Right atrium auricular region (tissue), 2 donors: ENCODE results near the gene CACNB4. TPM values are rescaled to one million over a fixed set of nuclear protein-coding genes. Genes with fewer than 3 reads are reported as not detected.

Experiments
- DNase-seq: peaks from one replicate; pipeline ENCODE4 v3.0.0-alpha.2; 2019; ENCODE audit warnings: low spot score
- H3K27ac ChIP-seq, 2 donors: fragments of 200-600 bp; sonication (generic); 1 replicate in 1 of 2; 2 replicates in 1 of 2; pipeline ENCODE4 v1.5.1; 2016 to 2019
- H3K27me3 ChIP-seq, 2 donors: fragments of 200-600 bp; sonication (generic); one replicate each; pipeline versions ENCODE4 v1.5.1 to v1.6.0; 2017 to 2019
- H3K36me3 ChIP-seq: fragments of 200-600 bp; sonication (generic); one replicate; pipeline ENCODE4 v1.5.1; 2016
- H3K4me1 ChIP-seq, 2 donors: fragments of 200-600 bp; sonication (generic); one replicate each; pipeline versions ENCODE4 v1.5.1 to v1.6.0; 2017 to 2019
- H3K4me3 ChIP-seq, 2 donors: fragments of 200-600 bp; sonication (generic); 1 replicate in 1 of 2; 2 replicates in 1 of 2; pipeline ENCODE4 v1.5.1; 2017 to 2019; ENCODE audit warnings: mild to moderate bottlenecking in 1 of 2, moderate library complexity in 1 of 2
- H3K9me3 ChIP-seq, 2 donors: fragments of 200-600 bp; sonication (generic); one replicate each; pipeline ENCODE4 v1.5.1; 2019
- total RNA-seq, 2 donors: library from RNA; depleted of rRNA; stranded (reverse); fragments of >200 nt; gene quantifications; one replicate each; pipeline ENCODE4 v1.1.0, GENCODE V29; 2016
- TF ChIP-seq, protein P1 (sequence below), 2 donors: fragments of 200-600 bp; sonication (generic); IDR thresholded peaks; one replicate each; pipeline ENCODE4 v1.5.1; 2019; ENCODE audit warnings: antibody characterized with exemption in 2 of 2

CACNB4 gene
- total RNA-seq, 2 donors from 2014 or later: 0.37 to 0.90 TPM

DNA sequence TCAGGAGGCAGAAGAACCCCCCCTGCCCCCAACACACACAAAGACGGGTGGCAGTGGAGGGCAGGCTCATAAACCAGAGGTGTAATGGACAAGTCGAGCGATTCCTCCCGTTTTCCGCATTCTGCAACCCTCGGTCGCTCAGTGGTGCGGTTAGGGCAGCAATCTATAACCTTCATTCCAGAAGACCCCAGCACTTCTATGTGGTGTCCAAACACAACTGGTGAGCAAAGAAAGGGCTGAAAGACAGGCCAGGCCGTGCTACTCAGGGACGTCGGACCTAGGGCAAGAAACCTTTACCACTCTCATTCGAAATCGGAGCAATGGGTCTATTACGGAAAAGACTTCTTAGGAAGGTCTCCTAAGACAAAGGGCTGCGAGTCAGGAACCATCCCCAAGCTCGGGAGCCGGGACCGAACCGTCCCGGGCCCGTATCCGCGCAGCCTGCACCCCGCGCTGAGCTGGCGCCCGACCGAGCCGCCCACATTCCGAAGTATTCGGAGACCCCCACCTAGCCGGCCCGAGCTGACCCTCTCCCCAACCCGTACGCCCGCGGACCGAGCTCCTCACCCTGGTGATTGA, 271.2 kb downstream of the CACNB4 start:
- Histone ChIP-seq H3K4me3 (peak overlapping the region; percentile 92 to 95), H3K27ac (peak overlapping the region; percentile 92 to 94), H3K4me1 (peaks cover 0 to 55% of the 10 kb centered on the region in 2 donors), H3K36me3 (no peaks in the 10 kb centered on the region), H3K27me3 (no peaks in the 10 kb centered on the region), H3K9me3 (no peaks in the 10 kb centered on the region)
- TF ChIP-seq, protein P1, sequence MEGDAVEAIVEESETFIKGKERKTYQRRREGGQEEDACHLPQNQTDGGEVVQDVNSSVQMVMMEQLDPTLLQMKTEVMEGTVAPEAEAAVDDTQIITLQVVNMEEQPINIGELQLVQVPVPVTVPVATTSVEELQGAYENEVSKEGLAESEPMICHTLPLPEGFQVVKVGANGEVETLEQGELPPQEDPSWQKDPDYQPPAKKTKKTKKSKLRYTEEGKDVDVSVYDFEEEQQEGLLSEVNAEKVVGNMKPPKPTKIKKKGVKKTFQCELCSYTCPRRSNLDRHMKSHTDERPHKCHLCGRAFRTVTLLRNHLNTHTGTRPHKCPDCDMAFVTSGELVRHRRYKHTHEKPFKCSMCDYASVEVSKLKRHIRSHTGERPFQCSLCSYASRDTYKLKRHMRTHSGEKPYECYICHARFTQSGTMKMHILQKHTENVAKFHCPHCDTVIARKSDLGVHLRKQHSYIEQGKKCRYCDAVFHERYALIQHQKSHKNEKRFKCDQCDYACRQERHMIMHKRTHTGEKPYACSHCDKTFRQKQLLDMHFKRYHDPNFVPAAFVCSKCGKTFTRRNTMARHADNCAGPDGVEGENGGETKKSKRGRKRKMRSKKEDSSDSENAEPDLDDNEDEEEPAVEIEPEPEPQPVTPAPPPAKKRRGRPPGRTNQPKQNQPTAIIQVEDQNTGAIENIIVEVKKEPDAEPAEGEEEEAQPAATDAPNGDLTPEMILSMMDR (IDR thresholded peaks at IDR 0.05): no peak
- DNase-seq: no peak

GRCh38 chr2:151826737-151827157, 272.1 kb downstream of the CACNB4 start:
- Histone ChIP-seq H3K27ac (peak overlapping the region; percentile 92 to 94), H3K27me3 (no peaks in the 10 kb centered on the region), H3K9me3 (no peaks in the 10 kb centered on the region), H3K4me3 (peak overlapping the region; percentile 92 to 95), H3K36me3 (no peaks in the 10 kb centered on the region), H3K4me1 (peaks cover 0 to 60% of the 10 kb centered on the region in 2 donors)
- no peak for DNase-seq
- TF ChIP-seq, protein P1 (IDR thresholded peaks at IDR 0.05): no peak

DNA sequence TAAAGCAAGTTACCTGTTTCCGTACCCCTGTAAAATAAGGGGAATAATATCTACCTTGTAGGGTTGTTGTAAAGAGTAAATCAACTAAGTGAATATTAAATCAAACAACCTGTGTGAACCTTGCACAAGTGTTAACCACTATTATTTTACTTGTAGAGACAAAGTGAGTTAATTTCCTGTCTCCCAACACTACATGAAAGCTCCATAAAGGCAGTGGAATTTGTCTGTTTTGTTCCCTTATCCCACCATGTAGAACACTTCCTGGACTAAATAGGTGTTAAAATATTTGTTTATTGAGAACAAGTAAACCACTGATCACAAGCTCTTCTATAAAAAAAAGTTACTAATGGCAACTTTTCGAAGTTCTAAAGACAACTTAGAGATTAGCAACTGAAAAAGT, 274.0 kb downstream of the CACNB4 start:
- DNase-seq: no peak
- no peaks in the 10 kb centered on the region for H3K27me3 ChIP-seq
- peaks cover 0 to 70% of the 10 kb centered on the region in 2 donors for H3K4me1 ChIP-seq
- TF ChIP-seq, protein P1 (IDR thresholded peaks at IDR 0.05): no peak
- H3K9me3 ChIP-seq: no peaks in the 10 kb centered on the region
- H3K4me3 ChIP-seq: no peak overlapping the region
- peak overlapping the region; percentile 24 to 92 for H3K27ac ChIP-seq
- no peaks in the 10 kb centered on the region for H3K36me3 ChIP-seq

- H3K27ac ChIP-seq: peak overlapping the region; percentile 15 to 35
- no peaks in the 10 kb centered on the region for H3K36me3 ChIP-seq
- H3K9me3 ChIP-seq: no peaks in the 10 kb centered on the region
- TF ChIP-seq, protein P1 (IDR thresholded peaks at IDR 0.05): no peak
- H3K4me1 ChIP-seq: peaks cover 0 to 67% of the 10 kb centered on the region in 2 donors
- H3K27me3 ChIP-seq: no peaks in the 10 kb centered on the region
- H3K4me3 ChIP-seq: no peak overlapping the region
- no peak for DNase-seq
Measured at GRCh38 chr2:151823651-151824050, 275.2 kb downstream of the CACNB4 start.

- DNase-seq: no peak
- Histone ChIP-seq H3K4me1 (peaks cover 0 to 58% of the 10 kb centered on the region in 2 donors), H3K9me3 (no peaks in the 10 kb centered on the region), H3K27me3 (no peaks in the 10 kb centered on the region), H3K4me3 (no peak overlapping the region), H3K27ac (no peak overlapping the region), H3K36me3 (peaks cover 7% of the 10 kb centered on the region)
- TF ChIP-seq, protein P1 (IDR thresholded peaks at IDR 0.05): no peak
Measured at GRCh38 chr2:151819920-151820319, 278.9 kb downstream of the CACNB4 start.

GRCh38 chr2:151817929-151818328, 280.9 kb downstream of the CACNB4 start:
- TF ChIP-seq, protein P1 (IDR thresholded peaks at IDR 0.05): no peak
- Histone ChIP-seq H3K4me1 (peaks cover 0 to 39% of the 10 kb centered on the region in 2 donors), H3K27ac (no peak overlapping the region)

More at GRCh38 chr2:151817929-151818328, 280.9 kb downstream of the CACNB4 start:
- Histone ChIP-seq H3K27me3 (no peaks in the 10 kb centered on the region), H3K36me3 (peaks cover 23% of the 10 kb centered on the region), H3K4me3 (no peak overlapping the region), H3K9me3 (no peaks in the 10 kb centered on the region)
- no peak for DNase-seq
